HEK293T (cell line): ENCODE measurements around the gene PAOX.

Experiments used
- BHLHE40 ChIP-seq: fragments of 450-650 bp; IDR thresholded peaks from 2 replicates; pipeline ENCODE4 v1.6.1; 2016; ENCODE audit warnings: mild to moderate bottlenecking, moderate library complexity, borderline replicate concordance
- L3MBTL2 ChIP-seq: fragments of 450-650 bp; conservative IDR thresholded peaks from 2 replicates; pipeline ENCODE4 v1.6.1; 2016; ENCODE audit warnings: mild to moderate bottlenecking
- LEF1 ChIP-seq: fragments of 450-650 bp; IDR thresholded peaks from 2 replicates; pipeline ENCODE4 v1.6.1; 2017; ENCODE audit warnings: mild to moderate bottlenecking, borderline replicate concordance
- NFRKB ChIP-seq: fragments of 450-650 bp; IDR thresholded peaks from 2 replicates; pipeline ENCODE4 v1.6.1; 2016; ENCODE audit warnings: mild to moderate bottlenecking, moderate library complexity
- SP1 ChIP-seq: fragments of 450-650 bp; IDR thresholded peaks from 2 replicates; pipeline ENCODE4 v1.6.1; 2017

DNA sequence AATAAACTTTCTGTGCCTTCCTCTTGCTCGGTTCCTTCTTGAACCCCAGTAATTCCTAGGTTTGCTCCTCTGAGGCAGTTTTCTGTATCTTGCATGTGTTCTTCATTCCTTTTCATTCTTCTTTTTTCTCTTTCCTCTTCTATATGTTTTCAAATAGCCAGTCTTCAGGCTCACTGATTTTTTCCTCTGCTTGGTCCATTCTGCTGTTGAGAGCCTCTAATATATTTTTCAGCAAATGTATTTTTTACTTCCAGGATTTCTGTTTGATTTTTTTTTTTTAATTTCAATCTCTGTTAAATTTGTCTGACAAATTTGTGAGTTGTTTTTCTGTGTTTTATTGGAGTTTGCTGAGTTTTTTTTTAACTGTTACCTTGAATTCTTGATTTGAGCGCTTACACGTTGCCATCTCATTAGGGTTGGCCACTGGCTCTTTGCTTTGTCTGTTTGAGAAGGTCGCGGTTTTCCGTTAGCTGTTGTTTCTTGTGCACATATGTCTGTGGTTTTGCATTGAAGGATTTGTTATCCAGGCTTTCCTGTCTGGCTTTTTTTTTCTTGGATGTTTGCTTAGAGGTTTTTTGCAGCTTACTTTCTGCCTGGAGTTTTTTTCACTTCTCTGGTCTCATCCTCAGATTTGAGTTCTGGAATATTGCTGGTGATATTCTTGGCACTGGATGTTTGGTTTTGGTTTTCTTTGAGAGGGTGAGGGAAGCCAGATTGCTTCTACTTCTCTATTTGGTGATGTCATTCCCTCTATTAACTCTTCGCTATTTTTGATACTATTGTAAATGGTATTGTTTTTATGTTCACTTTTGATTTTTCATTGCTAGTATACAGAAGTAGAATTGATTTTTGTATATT is 32.7 kb downstream of the PAOX start:
- no peak for TF ChIP-seq L3MBTL2
- no peak for TF ChIP-seq BHLHE40
- TF ChIP-seq LEF1 = no peak
- TF ChIP-seq SP1 = no peak
- TF ChIP-seq NFRKB = no peak
